ENCODE data around the gene KLHDC1. TPM values are rescaled to one million over a fixed set of nuclear protein-coding genes. Genes with fewer than 3 reads are reported as not detected.
"Not testable (repeated sequence)": the region's sequence is repeated elsewhere in the genome, so short reads cannot be mapped to it uniquely, and the experiment has no call there.

KLHDC1 gene
- total RNA-seq, 1 experiment from 2014 or later = 0.98 TPM

DNA sequence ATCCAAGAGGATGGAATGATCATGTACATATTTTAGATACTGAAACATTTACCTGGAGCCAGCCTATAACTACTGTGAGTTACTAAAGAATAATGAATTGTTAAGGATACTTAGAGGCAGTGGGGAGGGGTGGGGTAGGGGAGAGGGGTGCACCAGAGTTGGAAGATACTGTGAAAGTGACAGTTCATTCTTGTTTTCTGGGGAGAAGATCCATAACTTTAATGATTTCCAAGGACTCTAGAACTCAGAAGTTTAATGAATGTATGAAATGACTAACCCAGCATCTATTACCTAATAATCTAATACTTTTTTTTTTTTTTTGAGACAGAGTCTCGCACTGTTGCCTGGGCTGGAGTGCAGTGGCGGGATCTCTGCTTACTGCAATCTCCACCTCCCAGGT, 85.5 kb downstream of the KLHDC1 start:
- H3K36me3 Mint-ChIP-seq (ENCODE audit: insufficient read depth, unreplicated experiment) = peaks cover 93% of the 10 kb centered on the region
- Histone ChIP-seq H3K27me3 (replicated peaks; ENCODE audit: control insufficient read depth, insufficient read depth, low read length) (no peaks in the 10 kb centered on the region), H3K36me3 (ENCODE audit: control insufficient read depth, insufficient read depth, low read length) (no peaks in the 10 kb centered on the region), H3K9me3 (no peaks in the 10 kb centered on the region), H3K4me1 (no peaks in the 10 kb centered on the region), H3K4me3 (ENCODE audit: low read depth, low read length) (no peak overlapping the region)
- no peaks in the 10 kb centered on the region for H3K27me3 Mint-ChIP-seq (ENCODE audit: insufficient read depth, unreplicated experiment)
- H3K9me3 Mint-ChIP-seq (ENCODE audit: unreplicated experiment) = no peaks in the 10 kb centered on the region
- ChIA-PET POLR2A (no interaction called here), CTCF (no interaction called here)
- no peak for DNase-seq
- no peak overlapping the region for H3K4me3 Mint-ChIP-seq (ENCODE audit: unreplicated experiment)
- no TSS peak for BruUV-seq (replicated peaks)
- no peaks in the 10 kb centered on the region for H3K4me1 Mint-ChIP-seq (ENCODE audit: low read depth, unreplicated experiment)
- H3K27ac Mint-ChIP-seq (ENCODE audit: unreplicated experiment) = no peak overlapping the region
- intact Hi-C loops (cut with micrococcal nuclease; ENCODE audit: unreplicated experiment) = loop anchor here (10.0 kb wide), 1 partner anchor 226 kb away; no protein-coding TSS in a partner anchor
- TF ChIP-seq, protein P1, sequence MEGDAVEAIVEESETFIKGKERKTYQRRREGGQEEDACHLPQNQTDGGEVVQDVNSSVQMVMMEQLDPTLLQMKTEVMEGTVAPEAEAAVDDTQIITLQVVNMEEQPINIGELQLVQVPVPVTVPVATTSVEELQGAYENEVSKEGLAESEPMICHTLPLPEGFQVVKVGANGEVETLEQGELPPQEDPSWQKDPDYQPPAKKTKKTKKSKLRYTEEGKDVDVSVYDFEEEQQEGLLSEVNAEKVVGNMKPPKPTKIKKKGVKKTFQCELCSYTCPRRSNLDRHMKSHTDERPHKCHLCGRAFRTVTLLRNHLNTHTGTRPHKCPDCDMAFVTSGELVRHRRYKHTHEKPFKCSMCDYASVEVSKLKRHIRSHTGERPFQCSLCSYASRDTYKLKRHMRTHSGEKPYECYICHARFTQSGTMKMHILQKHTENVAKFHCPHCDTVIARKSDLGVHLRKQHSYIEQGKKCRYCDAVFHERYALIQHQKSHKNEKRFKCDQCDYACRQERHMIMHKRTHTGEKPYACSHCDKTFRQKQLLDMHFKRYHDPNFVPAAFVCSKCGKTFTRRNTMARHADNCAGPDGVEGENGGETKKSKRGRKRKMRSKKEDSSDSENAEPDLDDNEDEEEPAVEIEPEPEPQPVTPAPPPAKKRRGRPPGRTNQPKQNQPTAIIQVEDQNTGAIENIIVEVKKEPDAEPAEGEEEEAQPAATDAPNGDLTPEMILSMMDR (IDR thresholded peaks at IDR 0.05; ENCODE audit: insufficient read depth in 1 of 2, low read depth in 1 of 2, low read length in 1 of 2, severe bottlenecking in 1 of 2, unreplicated experiment in 1 of 2) = no peak

DNA sequence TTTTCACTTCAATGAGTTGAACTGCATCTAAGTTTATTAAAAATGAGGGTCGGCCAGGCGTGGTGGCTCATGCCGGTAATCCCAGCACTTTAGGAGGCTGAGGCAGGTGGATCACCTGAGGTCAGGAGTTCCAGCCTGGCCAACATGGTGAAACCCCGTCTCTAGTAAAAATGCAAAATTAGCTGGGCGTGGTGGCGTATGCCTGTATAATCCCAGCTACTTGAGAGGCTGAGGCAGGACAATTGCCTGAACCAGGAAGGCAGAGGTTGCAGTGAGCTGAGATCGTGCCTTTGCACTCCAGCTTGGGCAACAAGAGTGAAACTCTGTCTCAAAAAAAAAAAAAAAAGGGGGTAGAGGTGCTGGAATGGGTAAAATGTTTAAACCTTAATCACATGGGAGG, 88.1 kb downstream of the KLHDC1 start:
- POLR2A ChIA-PET; H3K4me3 Mint-ChIP-seq (ENCODE audit: unreplicated experiment); DNase-seq; H3K4me3 ChIP-seq (ENCODE audit: low read depth, low read length); H3K4me1 Mint-ChIP-seq (ENCODE audit: low read depth, unreplicated experiment); H3K27ac Mint-ChIP-seq (ENCODE audit: unreplicated experiment); H3K36me3 ChIP-seq (ENCODE audit: control insufficient read depth, insufficient read depth, low read length); H3K9me3 ChIP-seq; H3K27me3 Mint-ChIP-seq (ENCODE audit: insufficient read depth, unreplicated experiment); intact Hi-C loops (cut with micrococcal nuclease; ENCODE audit: unreplicated experiment); H3K9me3 Mint-ChIP-seq (ENCODE audit: unreplicated experiment); H3K4me1 ChIP-seq; H3K27me3 ChIP-seq (replicated peaks; ENCODE audit: control insufficient read depth, insufficient read depth, low read length); BruUV-seq (replicated peaks): not testable (repeated sequence)
- H3K36me3 Mint-ChIP-seq (ENCODE audit: insufficient read depth, unreplicated experiment) = peaks cover 94% of the 10 kb centered on the region
- CTCF ChIA-PET = interaction anchor here (1.0 kb wide), 1 partner anchor 13 kb away, joined by 3 read pairs; the partner anchor contains the start of gene KLHDC2

DNA sequence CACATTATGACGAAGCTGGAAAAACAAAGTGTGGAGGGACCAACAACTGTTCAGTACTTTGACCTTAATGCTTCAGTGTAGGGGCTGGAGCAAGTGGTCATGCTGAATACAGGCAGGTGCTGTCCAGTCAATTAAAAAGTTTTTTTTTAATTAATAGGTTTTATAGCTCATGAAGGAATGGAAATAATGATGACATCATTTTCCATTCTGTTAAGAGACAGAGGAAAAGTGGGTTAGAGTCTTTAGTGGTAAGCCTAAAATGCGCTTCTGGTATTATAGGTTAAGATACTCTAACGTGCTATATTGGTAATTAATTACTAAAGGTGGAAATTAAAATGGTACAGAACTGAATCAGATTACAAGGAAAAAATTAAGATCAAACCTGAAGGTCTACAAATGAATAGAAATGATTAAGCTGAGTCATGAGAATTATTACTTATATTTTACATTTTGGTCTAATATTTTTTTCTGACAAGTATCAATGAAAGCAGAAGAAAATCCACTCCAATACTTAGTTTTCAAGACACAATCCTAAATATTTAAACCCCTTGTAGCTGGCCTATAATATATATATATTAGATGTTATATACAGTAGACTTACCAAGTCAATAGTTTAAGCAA, 90.6 kb downstream of the KLHDC1 start:
- CTCF ChIA-PET = no interaction called here
- no peaks in the 10 kb centered on the region for H3K36me3 ChIP-seq (ENCODE audit: control insufficient read depth, insufficient read depth, low read length)
- intact Hi-C loops (cut with micrococcal nuclease; ENCODE audit: unreplicated experiment) = no loop called here

More for the DNA sequence above, 90.6 kb downstream of the KLHDC1 start:
- POLR2A ChIA-PET = no interaction called here
- Histone ChIP-seq H3K4me1 (no peaks in the 10 kb centered on the region), H3K27me3 (replicated peaks; ENCODE audit: control insufficient read depth, insufficient read depth, low read length) (no peaks in the 10 kb centered on the region), H3K9me3 (no peaks in the 10 kb centered on the region), H3K4me3 (ENCODE audit: low read depth, low read length) (no peak overlapping the region)
- no peaks in the 10 kb centered on the region for H3K4me1 Mint-ChIP-seq (ENCODE audit: low read depth, unreplicated experiment)
- no peak overlapping the region for H3K27ac Mint-ChIP-seq (ENCODE audit: unreplicated experiment)
- no TSS peak for BruUV-seq (replicated peaks)
- H3K27me3 Mint-ChIP-seq (ENCODE audit: insufficient read depth, unreplicated experiment) = no peaks in the 10 kb centered on the region
- H3K4me3 Mint-ChIP-seq (ENCODE audit: unreplicated experiment) = no peak overlapping the region
- TF ChIP-seq, protein P1 (IDR thresholded peaks at IDR 0.05; ENCODE audit: insufficient read depth in 1 of 2, low read depth in 1 of 2, low read length in 1 of 2, severe bottlenecking in 1 of 2, unreplicated experiment in 1 of 2) = no peak
- no peaks in the 10 kb centered on the region for H3K9me3 Mint-ChIP-seq (ENCODE audit: unreplicated experiment)
- no peak for DNase-seq
- peaks cover 95% of the 10 kb centered on the region for H3K36me3 Mint-ChIP-seq (ENCODE audit: insufficient read depth, unreplicated experiment)
